Astrocyte of the spinal cord (primary cell): Measurements from ENCODE around the gene SF3A1.

Experiments
- DNase-seq: peaks from one replicate; pipeline ENCODE4 v3.0.0; 2011; ENCODE audit warnings: low read depth, low spot score
- H3K4me3 ChIP-seq: 2 replicates; pipeline ENCODE4 v1.5.1; 2011; ENCODE audit warnings: low read depth, mild to moderate bottlenecking, low read length, moderate library complexity
- CTCF ChIP-seq: IDR thresholded peaks from 2 replicates; pipeline ENCODE4 v1.5.1; 2012; ENCODE audit warnings: low read depth, mild to moderate bottlenecking, low read length, inconsistent platforms
- in situ Hi-C: cut with HindIII; loops from 2 replicates; pipeline ENCODE4 v1.10.0; 2017; ENCODE audit warnings: low sequenced_read_pairs

SF3A1 gene

GRCh38 chr22:30297991-30298701, 58.5 kb downstream of the SF3A1 start:
- H3K4me3 ChIP-seq, result no peak overlapping the region
- no peak for DNase-seq
- in situ Hi-C loops, result no loop called here
- TF ChIP-seq CTCF, result no peak

GRCh38 chr22:30297276-30297990, 59.3 kb downstream of the SF3A1 start:
- TF ChIP-seq CTCF, result no peak
- no peak overlapping the region for H3K4me3 ChIP-seq
- in situ Hi-C loops, result no loop called here
- no peak for DNase-seq

- no peak overlapping the region for H3K4me3 ChIP-seq
- in situ Hi-C loops, result no loop called here
- no peak for DNase-seq
- TF ChIP-seq CTCF, result no peak
Observed at GRCh38 chr22:30296833-30297232, 59.9 kb downstream of the SF3A1 start.

- no peak overlapping the region for H3K4me3 ChIP-seq
- in situ Hi-C loops, result no loop called here
- no peak for TF ChIP-seq CTCF
- DNase-seq, result no peak
Observed at GRCh38 chr22:30296324-30296723, 60.4 kb downstream of the SF3A1 start.

- H3K4me3 ChIP-seq, result no peak overlapping the region
- TF ChIP-seq CTCF, result no peak
- DNase-seq, result no peak
- in situ Hi-C loops, result no loop called here
Observed at GRCh38 chr22:30295576-30295975, 61.1 kb downstream of the SF3A1 start.

- no peak overlapping the region for H3K4me3 ChIP-seq
- in situ Hi-C loops, result no loop called here
- no peak for DNase-seq
- no peak for TF ChIP-seq CTCF
Observed at GRCh38 chr22:30294830-30295229, 61.9 kb downstream of the SF3A1 start.
